NCI-H2029 (cell line): Measurements from ENCODE around the gene C11orf86.
"Not testable (repeated sequence)": the region's sequence is repeated elsewhere in the genome, so short reads cannot be mapped to it uniquely, and the experiment has no call there.

Experiments used
- DNase-seq: peaks from one replicate; lab custom pipeline; 2025; lab: John Stamatoyannopoulos, UW

The C11orf86 gene

DNA sequence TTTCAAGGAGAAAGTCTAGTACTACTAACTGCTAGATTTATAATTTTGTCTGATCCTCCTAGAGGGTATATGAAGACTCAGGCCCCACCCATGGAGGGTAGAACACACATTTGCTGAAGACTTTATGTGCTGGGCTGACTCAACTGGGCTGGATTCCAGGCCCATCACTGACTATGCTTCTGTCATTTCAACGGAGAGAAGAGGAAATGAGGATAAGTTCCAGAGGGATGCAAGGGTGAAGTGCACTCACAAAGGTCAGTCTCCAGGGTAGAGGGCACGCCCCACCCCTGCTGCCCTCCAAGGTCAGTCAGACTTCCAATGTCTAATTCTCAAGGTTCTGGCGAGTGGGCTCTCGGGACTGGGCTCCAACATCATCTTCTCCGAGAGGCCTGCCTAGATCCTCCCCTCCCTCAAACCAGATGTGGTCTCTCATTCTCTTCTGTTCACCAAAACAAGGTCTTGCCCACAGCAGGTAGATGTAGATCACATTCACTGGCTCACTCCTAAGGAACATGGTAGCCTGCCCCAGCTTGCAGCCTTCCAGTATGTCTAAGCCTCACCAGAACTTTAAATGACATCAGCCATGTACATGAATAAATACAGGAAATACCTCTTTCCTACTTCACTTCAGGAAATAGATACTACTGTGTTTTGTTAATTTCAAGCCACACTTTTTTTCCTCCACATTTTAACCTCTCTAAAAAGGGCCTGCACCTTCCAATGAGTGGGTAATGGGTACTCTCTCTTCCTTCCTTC, 7.3 kb upstream of the C11orf86 start:
- no peak for DNase-seq

DNA sequence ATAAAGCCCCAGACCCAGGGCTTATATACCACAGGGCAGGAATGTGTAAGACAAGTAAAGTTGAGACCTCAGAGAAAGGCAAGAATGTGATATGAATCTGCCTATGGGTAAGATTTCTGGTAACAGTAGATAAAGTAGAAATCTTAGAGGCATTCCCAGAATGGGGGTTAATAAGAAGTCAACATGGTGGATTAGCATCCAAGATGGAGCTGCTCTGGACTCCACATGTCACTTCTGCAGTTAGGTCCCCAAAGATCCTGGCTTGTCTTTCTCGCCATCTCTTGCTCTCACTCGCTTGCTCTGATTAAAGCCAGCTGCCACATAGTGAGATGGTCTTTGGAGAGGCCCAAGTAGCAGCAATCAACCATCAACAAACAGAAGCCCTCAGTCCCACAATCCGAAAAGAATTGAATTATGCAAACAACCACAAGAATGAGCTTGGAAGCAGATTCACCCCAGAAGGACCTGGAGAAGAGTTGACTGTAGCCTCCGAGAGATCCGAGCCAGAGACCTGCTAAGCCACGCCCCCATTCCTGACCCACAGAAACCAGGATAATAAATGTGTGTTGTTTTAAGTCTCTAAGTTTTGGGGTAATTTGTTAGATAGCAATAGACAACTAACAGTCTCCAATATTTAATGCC, 5.4 kb upstream of the C11orf86 start:
- no peak for DNase-seq

DNA sequence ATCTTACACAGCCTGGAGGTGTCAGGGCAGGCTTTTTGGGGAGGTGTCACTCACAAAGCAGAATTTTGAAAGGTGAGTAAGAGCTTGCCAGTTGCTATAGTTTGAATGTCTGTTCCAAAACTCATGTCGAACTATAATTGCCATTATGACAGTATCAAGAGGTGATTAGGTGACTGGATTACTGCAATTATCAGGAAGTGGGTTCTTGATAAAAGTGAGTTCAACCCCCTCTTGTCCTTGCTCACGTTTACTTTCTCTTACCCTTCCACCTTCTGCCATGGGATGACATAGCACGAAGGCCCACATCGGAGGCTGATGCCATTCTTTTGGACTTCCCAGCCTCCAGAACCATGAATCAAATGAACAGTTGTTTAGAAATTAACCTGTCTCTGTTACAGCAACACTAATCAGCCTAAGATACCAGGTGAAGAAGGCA, 4.7 kb upstream of the C11orf86 start:
- no peak for DNase-seq

DNA sequence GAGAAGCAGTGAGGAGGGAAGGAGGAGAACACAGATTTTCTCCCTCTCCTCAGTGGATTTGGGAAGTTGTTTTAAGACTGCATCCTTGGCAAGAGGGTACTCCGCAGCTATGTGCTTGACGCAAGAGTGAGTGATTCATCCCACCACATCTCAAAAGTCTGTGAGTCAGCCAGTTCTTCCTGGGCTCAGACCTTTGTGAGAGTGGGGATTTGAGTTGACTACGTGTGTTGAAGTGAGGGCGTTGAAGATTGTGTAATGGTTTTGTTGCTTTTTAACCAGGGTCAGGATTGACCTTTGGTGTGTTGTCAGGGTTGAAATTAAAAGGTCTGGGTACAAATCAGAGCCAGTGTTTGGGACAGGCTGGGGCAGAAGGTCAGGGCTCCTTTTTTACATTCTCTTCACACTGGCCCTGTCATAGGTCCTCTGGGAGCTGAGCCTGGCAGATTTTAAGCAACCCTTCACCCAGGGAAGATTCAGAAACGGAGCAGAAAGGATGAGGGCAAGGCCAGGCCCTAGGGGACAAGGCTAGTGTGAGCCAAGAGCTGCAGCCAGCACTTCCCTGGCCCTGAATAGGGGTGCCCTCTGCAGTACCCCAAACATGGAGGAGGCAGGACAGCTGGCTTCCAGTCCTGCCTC, 4.2 kb upstream of the C11orf86 start:
- no peak for DNase-seq

DNA sequence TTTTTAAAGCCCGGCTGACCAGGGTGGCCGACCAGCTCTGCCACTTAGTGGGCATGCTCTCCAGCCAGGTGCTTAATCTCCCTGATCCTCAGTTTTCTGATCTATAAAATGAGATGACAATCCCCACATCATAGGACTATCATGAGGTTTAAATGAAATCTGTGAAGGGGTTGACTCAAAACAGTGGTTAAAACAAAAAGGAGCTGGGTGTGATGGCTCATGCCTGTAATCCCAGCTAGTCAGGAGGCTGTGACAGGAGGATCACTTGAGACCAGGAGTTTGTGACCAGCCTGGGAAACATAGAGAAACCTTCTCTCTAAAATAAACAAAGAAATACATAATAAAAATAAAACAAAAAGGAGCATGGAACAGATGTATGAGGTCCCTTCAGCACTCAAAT, 3.6 kb upstream of the C11orf86 start:
- DNase-seq, result no peak

DNA sequence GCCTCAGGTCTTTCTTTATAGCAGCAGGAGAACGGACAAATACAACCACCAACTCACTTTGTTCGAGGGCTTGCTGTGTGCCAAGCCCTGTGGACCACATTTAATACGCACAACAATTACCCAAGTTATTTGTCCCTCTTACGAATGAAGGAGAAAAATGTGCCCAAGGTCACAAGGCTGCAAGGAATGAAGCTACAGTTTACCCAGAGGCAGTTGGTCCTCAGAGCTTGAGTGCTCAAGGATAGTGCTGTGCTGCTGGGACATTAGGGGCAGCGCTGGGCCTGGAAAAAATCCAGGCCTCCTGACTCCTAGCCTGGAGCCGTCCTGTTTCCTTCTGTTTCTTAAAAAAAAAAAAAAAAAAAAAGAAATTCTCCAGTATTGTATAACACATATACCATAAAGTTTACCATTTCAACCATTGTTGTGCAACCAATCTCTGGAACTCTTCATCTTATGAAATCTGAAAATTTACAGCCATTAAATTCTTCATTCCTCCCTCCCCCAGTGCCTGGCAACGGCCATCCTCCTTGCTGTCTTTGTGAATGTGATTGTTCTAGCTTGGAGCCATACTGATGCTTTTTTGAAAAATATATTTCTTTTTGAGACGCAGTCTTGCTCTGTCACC, 1.0 kb upstream of the C11orf86 start:
- no peak for DNase-seq

DNA sequence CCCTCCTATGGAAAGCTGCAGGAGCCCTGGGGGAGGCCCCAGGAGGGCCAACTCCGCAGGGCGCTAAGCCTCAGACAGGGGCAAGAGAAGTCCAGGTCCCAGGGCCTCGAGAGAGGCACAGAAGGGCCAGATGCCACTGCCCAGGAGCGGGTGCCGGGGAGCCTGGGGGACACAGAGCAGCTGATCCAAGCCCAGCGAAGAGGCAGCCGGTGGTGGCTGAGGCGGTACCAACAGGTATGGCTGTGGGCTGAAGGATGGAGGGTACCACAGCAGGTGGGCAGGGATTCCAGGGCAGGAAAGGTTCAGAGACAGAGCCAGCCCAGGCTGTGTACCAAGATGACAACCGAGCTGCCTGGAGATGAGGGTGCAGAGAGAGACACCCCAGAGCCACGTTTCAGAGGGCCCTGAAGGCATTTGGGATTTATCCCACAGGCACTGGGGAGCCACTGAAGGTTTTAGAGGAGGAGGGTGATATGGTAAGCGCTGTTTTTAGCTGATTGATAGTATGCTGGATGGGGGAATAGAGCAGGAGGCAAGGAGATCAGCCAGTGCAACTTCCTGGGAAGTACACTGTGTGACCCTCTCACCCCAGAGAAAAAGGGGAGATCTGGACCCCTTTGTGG, 412 bp downstream of the C11orf86 start:
- DNase-seq, result no peak

DNA sequence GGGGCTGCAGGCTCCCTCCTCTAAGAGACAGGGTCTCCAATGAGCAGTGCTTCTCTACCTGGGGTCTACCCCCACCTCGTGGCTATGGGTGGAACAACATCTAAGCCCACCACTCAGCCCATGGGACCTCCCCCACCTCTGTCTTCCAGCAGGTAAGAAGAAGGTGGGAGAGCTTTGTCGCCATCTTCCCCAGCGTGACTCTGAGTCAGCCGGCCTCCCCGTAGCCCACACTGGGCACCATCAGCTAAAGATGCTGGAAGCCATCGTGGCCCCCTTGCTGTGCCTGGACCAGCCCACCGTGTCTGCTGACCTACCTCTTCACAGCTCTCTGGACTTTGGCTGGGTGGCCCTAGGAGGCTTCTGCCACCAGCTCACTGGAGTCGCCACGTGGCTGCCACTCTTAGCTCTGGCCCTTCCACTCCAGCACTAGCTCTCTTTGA, 944 bp downstream of the C11orf86 start:
- DNase-seq, result no peak

DNA sequence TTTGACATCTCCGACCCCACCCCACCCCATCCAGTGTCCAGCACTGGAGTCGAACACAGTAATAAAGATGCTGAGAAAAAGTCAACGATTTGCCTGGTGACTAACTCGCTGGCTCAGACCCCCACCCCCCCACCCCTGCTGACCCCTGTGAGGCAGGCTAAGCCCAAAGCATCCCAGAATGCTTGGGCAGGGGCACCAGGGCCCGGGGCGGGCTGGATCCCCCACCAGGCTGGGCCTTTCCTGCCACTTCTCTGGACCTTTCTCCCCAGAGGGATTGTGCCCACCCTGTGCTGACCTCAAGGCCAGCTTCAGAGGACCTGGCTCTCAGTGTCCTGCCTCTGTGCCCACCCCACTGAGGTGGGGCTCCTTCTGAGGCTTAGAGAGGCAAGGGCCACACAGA, 1.8 kb downstream of the C11orf86 start:
- DNase-seq, result no peak

DNA sequence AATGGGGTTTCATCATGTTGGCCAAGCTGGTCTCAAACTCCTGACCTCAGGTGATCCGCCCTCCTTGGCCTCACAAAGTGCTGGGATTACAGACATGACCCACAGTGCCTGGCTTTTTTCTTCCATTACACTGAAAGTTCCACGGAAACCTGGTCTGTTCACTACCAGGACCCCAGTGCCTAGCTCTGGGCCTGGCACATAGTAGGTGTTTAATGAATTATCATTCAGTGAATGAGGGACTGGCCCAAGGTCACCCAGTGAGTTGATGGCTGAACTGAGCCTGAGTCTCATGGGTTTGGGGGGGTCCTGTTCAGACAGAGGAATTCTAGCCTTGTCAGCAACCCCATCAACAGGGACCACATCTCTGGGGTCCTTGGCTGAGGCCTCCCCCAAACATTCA, 3.1 kb downstream of the C11orf86 start:
- no peak for DNase-seq

DNA sequence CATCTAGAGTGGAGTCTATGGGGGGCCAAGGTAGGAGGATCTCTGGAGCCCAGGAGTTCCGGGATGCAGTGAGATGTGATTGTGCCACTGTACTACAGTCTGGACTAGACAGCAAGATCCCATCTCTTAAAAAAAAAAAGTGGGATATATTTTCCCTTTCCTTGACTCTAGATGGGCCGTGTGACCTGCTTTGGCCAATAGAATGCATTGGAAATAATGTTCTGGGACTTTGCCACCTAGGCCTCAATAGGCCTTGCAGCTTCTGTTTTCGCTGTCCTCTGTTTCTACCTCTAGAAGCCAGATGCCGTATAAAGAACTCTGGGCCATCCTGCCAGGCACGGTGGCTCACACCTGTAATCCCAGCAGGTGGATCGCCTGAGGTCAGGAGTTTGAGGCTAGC, 3.6 kb downstream of the C11orf86 start:
- no peak for DNase-seq

DNA sequence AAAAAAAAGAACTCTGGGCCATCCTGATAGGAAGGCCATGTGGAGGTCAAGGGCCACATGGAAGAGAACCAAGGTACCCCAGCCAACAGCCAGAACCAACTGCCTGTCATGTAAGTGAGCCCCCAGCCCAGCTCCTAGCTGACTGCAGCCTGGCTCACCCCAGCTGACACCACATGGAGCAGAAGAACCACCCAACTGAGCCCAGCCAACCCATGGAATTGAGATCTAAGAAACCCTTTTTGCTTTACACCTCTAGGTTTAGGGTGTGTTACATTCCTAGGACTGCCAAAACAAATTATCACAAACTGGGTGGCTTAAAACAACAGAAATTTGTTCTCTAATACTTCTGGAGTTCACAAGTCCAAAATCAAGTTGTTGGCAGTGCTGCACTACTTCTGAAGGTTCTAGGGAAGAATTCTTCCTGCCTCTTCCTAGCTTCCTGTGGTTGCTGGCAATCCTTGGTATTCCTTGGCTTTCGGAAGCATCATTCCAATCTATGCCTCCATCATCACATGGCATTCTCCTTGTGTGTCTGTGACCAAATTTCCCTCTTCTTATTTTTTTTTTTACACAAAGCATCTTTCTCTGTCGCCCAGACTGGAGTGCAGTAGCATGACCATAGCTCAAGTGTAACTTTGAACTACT, 4.4 kb downstream of the C11orf86 start:
- DNase-seq, result no peak

DNA sequence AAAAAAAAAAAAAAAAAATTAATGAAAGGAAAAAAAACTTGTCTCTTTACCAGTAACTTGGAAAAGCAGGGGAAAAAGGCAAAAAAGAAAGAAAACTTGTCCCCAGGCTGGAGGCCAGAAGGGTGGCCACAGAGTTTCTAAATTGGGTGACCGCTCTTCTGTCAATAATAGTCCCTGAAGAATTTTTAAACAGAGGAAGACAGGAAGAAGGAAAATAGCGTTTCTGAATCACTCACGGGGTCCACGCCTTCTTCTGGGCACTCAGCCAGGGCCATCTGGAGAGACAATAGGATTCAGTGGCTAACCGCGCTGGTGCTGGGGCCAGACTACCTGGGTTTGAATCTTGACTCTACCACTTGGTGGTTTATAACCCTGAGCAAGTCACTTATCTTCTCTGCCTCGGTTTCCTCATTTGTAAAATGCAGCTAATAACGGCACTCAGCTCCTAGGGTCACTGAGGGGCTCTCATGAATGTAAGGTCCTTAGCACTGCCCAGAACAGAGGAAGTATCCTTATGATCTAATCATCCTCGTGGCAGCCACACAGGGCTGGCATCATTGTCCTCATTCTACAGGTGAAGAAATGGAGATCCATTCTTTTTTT, 7.0 kb downstream of the C11orf86 start:
- DNase-seq, result peak; percentile 91

DNA sequence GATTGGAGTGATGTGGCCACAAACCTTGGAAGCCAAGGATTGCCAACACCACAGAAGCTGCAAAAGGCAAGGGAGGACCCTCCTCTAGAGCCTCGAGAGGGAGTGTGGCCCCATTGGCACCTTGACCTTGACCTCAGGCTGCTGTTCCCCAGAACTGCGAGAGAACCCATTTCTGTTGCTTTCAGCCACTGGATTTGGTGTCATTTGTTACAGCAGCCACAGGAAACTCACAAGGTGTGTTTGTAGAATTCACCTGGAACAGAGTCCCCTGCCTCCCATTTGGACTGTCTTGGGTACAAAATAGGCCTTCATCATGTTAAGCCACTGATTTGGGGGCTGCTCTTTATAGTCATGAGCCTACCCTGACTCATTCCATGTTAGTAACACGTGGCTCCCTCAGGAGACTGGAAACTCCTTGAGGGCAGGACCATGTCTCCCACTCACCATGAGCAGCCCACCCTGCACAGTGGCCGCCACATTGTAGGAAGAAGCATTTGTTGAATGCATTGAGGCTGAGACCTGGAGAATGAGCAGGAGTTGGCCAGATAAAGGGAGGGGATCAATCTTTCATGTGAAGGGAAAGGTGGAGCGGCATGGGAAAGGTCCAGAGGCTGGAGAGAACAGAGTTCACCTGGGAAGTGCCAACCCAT, 8.3 kb downstream of the C11orf86 start:
- DNase-seq, result no peak

DNA sequence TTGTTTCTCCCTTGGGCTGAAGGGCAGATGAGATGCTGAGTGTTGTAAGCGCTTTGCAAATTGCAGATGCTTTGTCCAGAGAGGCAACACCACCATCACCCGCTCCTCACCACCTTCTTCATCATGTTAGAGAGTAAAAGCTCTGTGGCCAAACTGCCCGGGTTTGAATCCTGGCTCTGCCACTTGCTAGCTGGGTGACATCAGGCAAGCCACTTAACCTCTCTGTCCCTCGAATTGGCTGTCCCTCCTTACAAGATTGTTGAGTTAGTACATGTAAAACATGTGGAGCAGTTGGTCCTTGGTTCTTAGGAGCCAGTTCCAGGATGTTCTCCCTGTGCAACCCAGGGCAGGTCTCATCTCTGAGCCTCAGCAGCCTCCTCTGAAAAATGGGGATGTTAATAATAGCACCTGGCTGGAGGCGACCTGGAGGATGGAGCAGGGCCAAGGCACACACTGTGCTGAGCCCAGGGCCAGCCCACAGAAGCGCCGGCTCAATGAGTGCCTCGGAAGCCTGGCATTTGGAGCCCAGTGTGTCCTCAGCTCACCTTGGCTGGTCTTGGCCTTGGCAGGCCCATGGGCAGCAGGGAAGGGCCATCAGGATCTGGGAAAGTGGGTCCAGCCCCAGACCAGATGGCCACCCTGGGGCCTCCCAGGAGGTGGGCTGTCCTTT, 10.5 kb downstream of the C11orf86 start:
- DNase-seq, result peak; percentile 57

DNA sequence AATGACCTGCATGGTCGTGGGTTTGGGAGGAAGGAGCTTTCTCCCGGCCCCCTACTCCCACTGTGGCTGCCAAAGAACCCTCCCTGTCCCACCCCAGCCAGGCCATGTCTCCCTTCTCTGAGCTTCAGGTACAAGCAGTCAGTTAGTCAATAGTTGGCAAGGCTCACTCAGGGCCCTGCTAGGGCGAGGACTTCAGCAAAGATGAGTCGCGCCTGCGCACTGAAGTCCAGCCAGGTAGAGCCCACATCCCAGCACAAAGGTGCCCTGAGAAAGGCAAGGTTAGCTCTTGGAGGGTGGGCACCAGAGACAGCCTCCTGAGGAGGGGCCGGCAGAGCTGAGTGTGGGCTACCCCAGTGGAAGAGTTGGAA, 11.1 kb downstream of the C11orf86 start:
- DNase-seq, result no peak

DNA sequence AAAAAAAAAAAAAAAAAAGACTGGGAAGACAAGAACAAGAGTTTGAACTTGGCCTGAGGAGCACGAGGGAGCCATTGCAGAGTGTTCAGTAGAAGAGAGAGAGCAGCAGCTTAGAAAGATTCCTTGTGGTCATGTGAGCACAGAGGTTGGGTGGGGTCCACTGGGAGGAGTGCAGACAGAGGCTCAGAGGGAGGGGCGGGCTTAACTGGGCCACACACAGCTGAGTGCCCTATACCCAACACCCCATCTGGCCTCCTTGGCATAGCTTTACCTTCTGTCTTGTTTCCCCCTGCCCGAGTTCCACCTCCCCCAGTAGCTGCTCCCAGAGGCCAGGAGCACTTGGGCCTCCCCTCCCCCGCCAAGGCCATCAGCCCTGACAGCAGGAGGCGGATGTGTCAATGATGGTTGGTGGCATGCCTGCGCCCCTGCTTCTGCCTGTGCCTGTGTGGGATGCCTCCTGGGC, 12.1 kb downstream of the C11orf86 start:
- DNase-seq, result no peak

DNA sequence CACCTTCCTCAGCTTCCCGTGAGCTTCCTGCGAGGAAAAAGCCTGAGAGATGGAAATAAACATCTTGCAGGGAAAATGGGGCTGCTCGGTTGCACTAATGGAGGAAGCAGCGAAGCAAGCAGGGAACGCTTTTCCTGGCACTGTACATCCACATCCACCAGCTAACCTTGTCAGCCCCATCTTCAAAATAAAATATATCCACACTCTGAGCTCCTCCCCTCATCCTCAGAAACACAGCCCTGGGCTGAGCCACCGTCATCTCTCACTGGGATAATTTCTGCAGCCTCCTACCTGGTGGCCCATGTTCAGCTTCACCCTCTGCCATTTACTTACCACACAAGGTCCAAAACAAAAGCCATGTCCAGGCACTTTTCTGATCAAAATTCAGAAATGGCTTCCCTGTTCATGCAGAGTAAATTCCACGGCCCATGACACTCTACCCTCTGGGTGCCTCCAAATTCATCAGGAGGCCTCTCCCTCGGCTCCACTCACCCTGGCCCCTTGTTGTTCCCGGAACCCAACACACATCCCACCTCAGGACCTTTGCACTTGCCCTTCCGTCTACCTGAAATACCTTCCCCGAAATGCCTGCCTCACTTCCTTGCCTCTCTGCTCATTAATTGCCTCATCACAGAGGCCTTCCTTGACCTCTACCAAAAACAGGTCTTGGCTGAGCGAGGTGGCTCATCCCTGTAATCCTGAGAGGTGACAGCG, 13.0 kb downstream of the C11orf86 start:
- DNase-seq, result no peak

DNA sequence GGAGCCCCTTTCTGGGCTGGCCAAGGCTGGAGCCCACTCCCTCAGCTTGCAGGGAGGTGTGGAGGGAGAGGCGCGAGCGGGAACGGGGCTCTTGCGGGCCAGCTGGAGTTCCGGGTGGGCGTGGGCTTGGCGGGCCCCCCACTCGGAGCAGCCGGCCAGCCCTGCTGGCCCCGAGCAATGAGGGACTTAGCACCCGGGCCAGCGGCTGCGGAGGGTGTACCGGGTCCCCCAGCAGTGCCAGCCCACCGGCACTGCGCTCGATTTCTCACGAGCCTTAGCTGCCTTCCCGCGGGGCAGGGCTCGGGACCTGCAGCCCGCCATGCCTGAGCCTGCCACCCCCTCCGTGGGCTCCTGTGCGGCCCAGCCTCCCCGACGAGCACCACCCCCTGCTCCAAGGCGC, 13.6 kb downstream of the C11orf86 start:
- DNase-seq, result not testable (repeated sequence)

DNA sequence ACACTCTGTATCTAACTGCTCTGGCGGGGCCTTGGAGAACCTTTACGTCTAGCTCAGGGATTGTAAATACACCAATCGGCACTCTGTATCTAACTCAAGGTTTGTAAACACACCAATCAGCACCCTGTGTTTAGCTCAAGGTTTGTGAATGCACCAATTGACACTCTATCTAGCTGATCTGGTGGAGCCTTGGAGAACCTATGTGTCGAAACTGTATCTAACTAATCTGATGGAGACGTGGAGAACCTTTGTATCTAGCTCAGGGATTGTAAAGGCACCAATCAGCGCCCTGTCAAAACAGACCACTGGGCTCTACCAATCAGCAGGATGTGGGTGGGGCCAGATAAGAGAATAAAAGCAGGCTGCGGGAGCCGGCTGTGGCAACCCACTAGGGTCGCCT, 14.3 kb downstream of the C11orf86 start:
- not testable (repeated sequence) for DNase-seq
